Large intestine (tissue), 3 donors: ENCODE measurements around the gene MAML2. TPM values are rescaled to one million over a fixed set of nuclear protein-coding genes. Genes with fewer than 3 reads are reported as not detected.

Experiments used
- DNase-seq, 2 donors: peaks; one replicate each; pipeline versions ENCODE4 v3.0.0 to v3.0.0-alpha.2; 2013
- H3K27ac ChIP-seq: one replicate; pipeline ENCODE4 v1.5.1; 2013; ENCODE audit warnings: low read length
- H3K27me3 ChIP-seq: 2 replicates; pipeline ENCODE4 v1.6.1; 2013; ENCODE audit warnings: low read length; ENCODE audit not compliant: control insufficient read depth, insufficient read depth
- H3K36me3 ChIP-seq: 2 replicates; pipeline ENCODE4 v1.6.1; 2013; ENCODE audit warnings: low read length; ENCODE audit not compliant: control insufficient read depth, insufficient read depth
- H3K4me1 ChIP-seq: one replicate; pipeline ENCODE4 v1.6.1; 2013; ENCODE audit warnings: low read length; ENCODE audit not compliant: control insufficient read depth, insufficient read depth
- H3K4me3 ChIP-seq: one replicate; pipeline ENCODE4 v1.5.1; 2013; ENCODE audit warnings: low read length
- H3K9me3 ChIP-seq: one replicate; pipeline ENCODE4 v1.6.1; 2013; ENCODE audit warnings: mild to moderate bottlenecking, low read depth, low read length, moderate library complexity; ENCODE audit not compliant: control insufficient read depth
- WGBS: methylation state at CpG from one replicate; pipeline ENCODE4 v1.1.5; 2013; ENCODE audit warnings: low lambda C conversion rate; ENCODE audit not compliant: insufficient coverage; 5-methylcytosine and 5-hydroxymethylcytosine counted together
- polyA plus RNA-seq: library from polyadenylated mRNA; unstranded; fragments of 120-200 nt; gene quantifications from one replicate; pipeline ENCODE4 v1.2.1, GENCODE V29; 2013

Gene MAML2
- polyA plus RNA-seq, 1 donor, result 11.2 TPM

GRCh38 chr11:96228473-96228891 lies 114.5 kb downstream of the MAML2 start:
- WGBS, result no CpG with 5 or more reads among the region's 4 CpGs
- Histone ChIP-seq H3K27me3 (no peaks in the 10 kb centered on the region), H3K9me3 (no peaks in the 10 kb centered on the region), H3K27ac (peak overlapping the region; percentile 60), H3K4me1 (no peaks in the 10 kb centered on the region), H3K4me3 (no peak overlapping the region), H3K36me3 (no peaks in the 10 kb centered on the region)
- DNase-seq, result peak in 1 of 2 donors; percentile 44

- DNase-seq, result no peak
- H3K36me3 ChIP-seq, result no peaks in the 10 kb centered on the region
- H3K9me3 ChIP-seq, result no peaks in the 10 kb centered on the region
- no peak overlapping the region for H3K4me3 ChIP-seq
- WGBS, result no CpG with 5 or more reads among the region's 1 CpG
- H3K4me1 ChIP-seq, result no peaks in the 10 kb centered on the region
- no peak overlapping the region for H3K27ac ChIP-seq
- no peaks in the 10 kb centered on the region for H3K27me3 ChIP-seq
These were observed 115.8 kb downstream of the MAML2 start for GRCh38 chr11:96227244-96227643.

- Histone ChIP-seq H3K4me3 (no peak overlapping the region), H3K36me3 (no peaks in the 10 kb centered on the region), H3K27ac (no peak overlapping the region), H3K4me1 (no peaks in the 10 kb centered on the region), H3K27me3 (no peaks in the 10 kb centered on the region), H3K9me3 (no peaks in the 10 kb centered on the region)
- WGBS, result 100% methylated on average over 1 of the region's 1 CpG
- DNase-seq, result no peak
These were observed 119.9 kb downstream of the MAML2 start for GRCh38 chr11:96223083-96223482.

GRCh38 chr11:96222102-96222501 lies 120.9 kb downstream of the MAML2 start:
- DNase-seq, result no peak
- H3K9me3 ChIP-seq, result no peaks in the 10 kb centered on the region
- 100% methylated on average over 1 of the region's 6 CpGs for WGBS
- H3K4me3 ChIP-seq, result no peak overlapping the region
- H3K4me1 ChIP-seq, result peaks cover under 1% of the 10 kb centered on the region
- H3K36me3 ChIP-seq, result no peaks in the 10 kb centered on the region
- no peak overlapping the region for H3K27ac ChIP-seq
- no peaks in the 10 kb centered on the region for H3K27me3 ChIP-seq

GRCh38 chr11:96221244-96222070 lies 121.5 kb downstream of the MAML2 start:
- 68% methylated on average over 3 of the region's 4 CpGs for WGBS
- H3K9me3 ChIP-seq, result no peaks in the 10 kb centered on the region
- H3K27ac ChIP-seq, result no peak overlapping the region
- no peaks in the 10 kb centered on the region for H3K36me3 ChIP-seq
- no peak for DNase-seq
- H3K27me3 ChIP-seq, result no peaks in the 10 kb centered on the region
- H3K4me1 ChIP-seq, result peaks cover 7% of the 10 kb centered on the region
- no peak overlapping the region for H3K4me3 ChIP-seq

GRCh38 chr11:96219981-96220623 lies 122.9 kb downstream of the MAML2 start:
- no peak for DNase-seq
- H3K4me3 ChIP-seq, result no peak overlapping the region
- WGBS, result 60% methylated on average over 1 of the region's 3 CpGs
- no peak overlapping the region for H3K27ac ChIP-seq
- peaks cover 11% of the 10 kb centered on the region for H3K4me1 ChIP-seq
- no peaks in the 10 kb centered on the region for H3K27me3 ChIP-seq
- no peaks in the 10 kb centered on the region for H3K9me3 ChIP-seq
- H3K36me3 ChIP-seq, result no peaks in the 10 kb centered on the region

GRCh38 chr11:96218901-96219300 lies 124.1 kb downstream of the MAML2 start:
- Histone ChIP-seq H3K4me1 (peaks cover 12% of the 10 kb centered on the region), H3K4me3 (no peak overlapping the region), H3K9me3 (no peaks in the 10 kb centered on the region), H3K27ac (no peak overlapping the region), H3K27me3 (no peaks in the 10 kb centered on the region), H3K36me3 (no peaks in the 10 kb centered on the region)
- WGBS, result no CpG with 5 or more reads among the region's 3 CpGs
- DNase-seq, result no peak

- no peaks in the 10 kb centered on the region for H3K9me3 ChIP-seq
- no peaks in the 10 kb centered on the region for H3K27me3 ChIP-seq
- peaks cover 13% of the 10 kb centered on the region for H3K4me1 ChIP-seq
- no peak overlapping the region for H3K4me3 ChIP-seq
- H3K27ac ChIP-seq, result no peak overlapping the region
- no peak for DNase-seq
- H3K36me3 ChIP-seq, result no peaks in the 10 kb centered on the region
- 75% methylated on average over 2 of the region's 5 CpGs for WGBS
These were observed 125.0 kb downstream of the MAML2 start for GRCh38 chr11:96218006-96218405.

- no peak for DNase-seq
- Histone ChIP-seq H3K9me3 (no peaks in the 10 kb centered on the region), H3K27me3 (no peaks in the 10 kb centered on the region), H3K4me1 (peaks cover 20% of the 10 kb centered on the region), H3K27ac (no peak overlapping the region), H3K4me3 (no peak overlapping the region), H3K36me3 (no peaks in the 10 kb centered on the region)
- WGBS, result 100% methylated on average over 2 of the region's 5 CpGs
These were observed 125.8 kb downstream of the MAML2 start for GRCh38 chr11:96217206-96217605.

GRCh38 chr11:96215826-96216225 lies 127.2 kb downstream of the MAML2 start:
- no peak for DNase-seq
- Histone ChIP-seq H3K4me3 (no peak overlapping the region), H3K36me3 (no peaks in the 10 kb centered on the region), H3K27ac (peak overlapping the region; percentile 35), H3K9me3 (no peaks in the 10 kb centered on the region), H3K27me3 (no peaks in the 10 kb centered on the region), H3K4me1 (peaks cover 23% of the 10 kb centered on the region)
